Measurements from ENCODE around the gene LHCGR.
"Not testable (repeated sequence)": the region's sequence is repeated elsewhere in the genome, so short reads cannot be mapped to it uniquely, and the experiment has no call there.

LHCGR gene

GRCh38 chr2:48739236-48739635, 16.3 kb downstream of the LHCGR start:
- DNase-seq = not testable (repeated sequence)

GRCh38 chr2:48738806-48739205, 16.7 kb downstream of the LHCGR start:
- no peak for DNase-seq

- DNase-seq = no peak
Observed at GRCh38 chr2:48736251-48736650, 19.3 kb downstream of the LHCGR start.

- DNase-seq = no peak
Observed at GRCh38 chr2:48734576-48735303, 20.8 kb downstream of the LHCGR start.

GRCh38 chr2:48733067-48733503, 22.4 kb downstream of the LHCGR start:
- peak; percentile 30 for DNase-seq

- DNase-seq = peak; percentile 81
Observed at GRCh38 chr2:48728840-48729239, 26.7 kb downstream of the LHCGR start.

- DNase-seq = peak; percentile 30
Observed at GRCh38 chr2:48728295-48728694, 27.2 kb downstream of the LHCGR start.

- no peak for DNase-seq
Observed at GRCh38 chr2:48727560-48727959, 28.0 kb downstream of the LHCGR start.

- DNase-seq = no peak
Observed at GRCh38 chr2:48725696-48726494, 29.6 kb downstream of the LHCGR start.

- no peak for DNase-seq
Observed at GRCh38 chr2:48724278-48724677, 31.2 kb downstream of the LHCGR start.

GRCh38 chr2:48723129-48723528, 32.4 kb downstream of the LHCGR start:
- no peak for DNase-seq

GRCh38 chr2:48722391-48722790, 33.1 kb downstream of the LHCGR start:
- DNase-seq = no peak

GRCh38 chr2:48721158-48721557, 34.4 kb downstream of the LHCGR start:
- DNase-seq = no peak

- DNase-seq = peak; percentile 53
Observed at GRCh38 chr2:48719480-48720177, 35.9 kb downstream of the LHCGR start.

GRCh38 chr2:48717846-48718245, 37.7 kb downstream of the LHCGR start:
- DNase-seq = no peak

GRCh38 chr2:48715956-48716355, 39.6 kb downstream of the LHCGR start:
- peak; percentile 51 for DNase-seq

GRCh38 chr2:48715042-48715899, 40.3 kb downstream of the LHCGR start:
- DNase-seq = no peak

GRCh38 chr2:48714245-48714644, 41.3 kb downstream of the LHCGR start:
- DNase-seq = no peak

- peak; percentile 39 for DNase-seq
Observed at GRCh38 chr2:48713647-48714046, 41.9 kb downstream of the LHCGR start.

- DNase-seq = no peak
Observed at GRCh38 chr2:48712151-48712550, 43.4 kb downstream of the LHCGR start.

- DNase-seq = no peak
Observed at GRCh38 chr2:48711343-48711742, 44.2 kb downstream of the LHCGR start.

Measured in eye (tissue), 1 donor.